ENCODE data around the gene PKN1.
"Not testable (repeated sequence)": the region's sequence is repeated elsewhere in the genome, so short reads cannot be mapped to it uniquely, and the experiment has no call there.

Gene PKN1

DNA sequence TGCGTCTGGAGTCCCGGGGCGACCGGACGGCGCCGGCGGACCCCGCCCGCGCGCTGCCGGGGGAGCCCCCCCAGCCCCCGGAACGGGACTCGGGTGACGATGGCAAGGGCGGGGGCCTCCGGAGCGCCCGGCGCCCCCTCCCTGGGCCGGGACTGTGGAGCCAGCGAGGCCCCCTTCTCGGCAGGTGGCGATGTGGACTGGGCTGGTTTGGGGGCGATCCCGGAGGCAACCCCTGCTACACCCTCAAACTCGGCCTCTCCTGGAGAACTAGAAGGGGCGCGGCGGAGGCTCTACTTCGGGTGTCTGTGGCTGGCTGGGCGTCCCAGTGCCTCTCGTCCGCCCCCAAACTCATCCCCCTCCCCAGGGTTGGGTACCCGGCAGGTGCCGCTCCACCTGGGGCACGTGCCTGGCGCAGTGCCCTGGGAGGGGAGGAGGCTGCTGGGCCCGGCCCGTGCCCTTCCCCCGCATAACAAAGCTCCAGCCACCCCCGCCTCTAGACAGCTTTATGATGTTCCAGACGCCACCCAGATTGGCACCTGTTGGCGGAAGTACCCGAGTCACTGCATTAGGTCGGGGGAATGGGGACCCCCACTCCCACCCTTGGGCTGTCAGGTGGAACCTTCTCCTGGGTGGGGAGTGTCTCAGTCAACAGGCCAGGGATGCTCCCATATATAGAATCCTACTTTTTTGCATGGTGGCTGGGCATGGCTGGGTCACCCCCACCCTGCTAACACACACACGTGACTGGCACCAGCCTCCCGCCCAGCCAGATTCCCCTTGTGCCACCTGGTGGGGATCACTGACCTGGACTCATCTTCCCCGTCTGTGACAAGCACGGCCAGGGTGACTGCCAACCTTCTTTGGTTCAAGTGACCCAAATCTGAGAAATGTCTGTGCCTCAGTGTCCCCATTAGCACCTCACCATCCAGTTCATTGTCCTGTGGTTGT lies 722 bp downstream of the PKN1 start:
- no peak for DNase-seq

DNA sequence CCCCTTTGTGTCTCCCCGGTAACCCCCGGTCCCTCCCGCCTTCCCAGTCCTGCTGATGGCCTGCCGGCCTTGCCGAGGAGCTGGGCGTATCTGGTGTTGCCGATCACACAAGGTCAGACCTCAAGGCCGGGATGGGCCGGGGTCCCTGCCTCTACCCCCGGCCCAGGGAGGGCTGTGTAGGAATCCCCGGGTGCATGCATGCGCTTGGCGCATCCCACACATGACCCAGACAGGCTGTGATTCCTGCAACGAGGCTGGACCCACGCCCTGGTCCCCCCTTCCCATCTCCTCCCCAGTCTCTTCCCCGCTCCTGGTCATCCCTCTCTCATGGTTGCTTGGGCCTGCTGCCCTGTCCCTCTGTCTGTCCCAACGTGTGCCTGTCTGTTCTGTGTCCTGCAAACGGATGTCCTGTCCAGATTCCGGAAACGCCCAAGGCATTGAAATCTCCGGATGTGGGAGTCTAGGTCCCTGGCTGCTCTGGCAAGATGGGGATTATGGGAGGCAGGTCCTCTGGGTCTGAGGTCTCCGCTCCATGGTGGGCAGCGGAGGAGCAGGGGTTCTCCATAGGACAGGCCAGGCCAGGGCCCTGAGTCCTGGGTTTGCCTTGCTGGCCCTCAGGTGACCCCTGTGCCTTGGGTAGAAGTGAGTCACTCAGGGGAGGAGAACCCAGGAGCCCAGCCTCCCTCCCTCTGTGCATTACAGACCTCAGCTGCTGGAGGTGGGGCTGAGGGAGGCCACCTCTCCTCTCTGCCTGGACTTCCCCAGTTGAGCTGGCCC lies 1.6 kb downstream of the PKN1 start:
- DNase-seq: peak; percentile 78

DNA sequence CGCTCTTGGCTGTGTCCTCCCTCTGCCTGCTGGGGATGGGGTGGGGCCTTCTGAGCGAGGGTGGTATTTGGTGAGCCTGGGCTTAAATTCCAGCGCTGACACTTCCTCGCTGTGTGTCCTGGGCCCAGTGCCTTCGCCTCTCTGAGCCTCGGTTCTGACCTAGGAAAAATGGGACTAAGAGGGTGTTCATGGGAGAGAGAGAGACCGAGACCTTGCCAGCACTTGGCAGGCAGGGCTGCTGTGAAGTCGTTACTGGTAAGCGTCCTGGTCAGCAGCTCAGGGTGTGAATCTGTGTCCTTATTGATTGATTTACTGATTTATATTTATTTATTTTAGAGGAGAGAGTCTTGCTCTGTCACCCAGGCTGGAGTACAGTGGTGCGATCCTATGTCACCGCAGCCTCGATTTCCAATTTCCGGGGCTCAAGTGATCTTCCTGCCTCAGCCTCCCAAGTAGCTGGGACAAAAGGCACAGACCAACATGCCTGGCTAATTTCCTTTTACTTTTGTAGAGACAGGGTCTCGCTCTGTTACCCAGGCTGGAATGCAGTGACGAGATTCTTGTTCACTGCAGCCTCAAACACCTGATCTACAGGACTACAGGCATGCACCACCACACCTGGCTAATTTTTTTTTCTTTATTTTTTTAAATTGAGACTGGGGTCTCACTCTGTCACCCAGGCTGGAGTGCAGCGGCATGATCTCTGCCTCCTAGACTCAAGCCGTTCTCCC lies 2.4 kb downstream of the PKN1 start:
- DNase-seq: no peak

DNA sequence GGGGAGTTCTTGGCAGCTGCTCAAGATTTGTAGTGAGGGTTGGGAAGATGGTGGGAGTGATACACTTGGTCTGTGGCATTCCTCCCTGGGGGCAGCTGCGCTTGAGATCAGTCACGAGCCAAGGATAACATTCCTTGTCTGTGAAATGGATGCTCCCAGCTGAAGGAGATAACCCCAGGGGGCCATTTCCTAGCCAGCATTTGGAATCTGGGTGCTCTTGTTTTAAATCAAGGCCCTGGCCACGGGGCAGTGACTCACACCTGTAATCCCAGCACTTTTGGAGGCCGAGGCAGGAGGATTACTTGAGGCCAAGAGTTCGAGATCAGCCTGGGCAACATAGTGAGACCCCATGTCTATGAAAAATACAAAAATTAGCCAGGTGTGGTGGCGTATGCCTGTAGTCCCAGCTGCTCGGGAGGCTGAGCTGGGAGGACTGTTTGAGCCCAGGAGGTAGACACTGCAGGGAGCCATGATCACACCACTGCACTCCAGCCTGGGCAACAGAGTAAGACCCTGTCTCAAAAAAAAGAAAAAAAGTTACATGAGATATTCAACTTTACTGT lies 4.6 kb downstream of the PKN1 start:
- no peak for DNase-seq

DNA sequence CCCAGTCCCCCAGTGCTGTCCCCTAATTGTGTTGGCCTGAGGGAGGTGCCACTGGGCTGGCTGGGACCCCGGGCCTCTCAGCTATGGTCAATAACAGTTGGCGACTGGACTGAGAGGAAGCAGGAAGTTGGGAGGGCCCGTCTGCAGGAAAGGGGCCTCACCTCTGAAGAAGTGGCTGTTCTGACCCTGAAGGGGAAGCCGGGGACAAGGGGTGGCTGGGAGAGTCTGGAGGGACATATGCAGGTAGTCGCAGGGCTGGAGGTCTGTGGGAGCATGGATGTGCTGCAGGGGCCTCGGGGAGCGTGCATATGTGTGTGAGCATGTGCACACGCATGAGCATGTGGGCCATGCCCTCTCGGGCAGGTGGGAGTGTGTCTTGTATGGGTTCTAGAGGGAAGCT lies 5.9 kb downstream of the PKN1 start:
- no peak for DNase-seq

DNA sequence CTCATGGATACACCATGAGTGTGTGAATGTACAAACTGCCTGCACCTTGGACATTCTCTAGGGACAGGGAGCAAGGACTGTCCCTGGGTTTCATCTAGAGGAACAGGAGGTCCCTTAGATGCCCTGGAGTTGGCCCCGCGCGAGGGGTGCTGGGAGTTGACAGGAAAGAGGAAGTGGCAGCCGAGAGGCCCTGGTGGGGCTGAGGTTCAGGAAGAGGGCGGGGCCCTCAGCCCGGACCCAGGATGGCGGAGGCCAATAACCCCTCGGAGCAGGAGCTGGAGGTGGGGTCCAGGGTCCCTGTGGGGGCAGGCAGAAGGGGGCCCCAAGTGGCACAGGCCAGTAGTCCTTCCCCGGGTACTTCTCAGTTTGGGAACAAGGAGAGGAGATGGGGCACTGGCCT lies 6.9 kb downstream of the PKN1 start:
- DNase-seq: no peak

DNA sequence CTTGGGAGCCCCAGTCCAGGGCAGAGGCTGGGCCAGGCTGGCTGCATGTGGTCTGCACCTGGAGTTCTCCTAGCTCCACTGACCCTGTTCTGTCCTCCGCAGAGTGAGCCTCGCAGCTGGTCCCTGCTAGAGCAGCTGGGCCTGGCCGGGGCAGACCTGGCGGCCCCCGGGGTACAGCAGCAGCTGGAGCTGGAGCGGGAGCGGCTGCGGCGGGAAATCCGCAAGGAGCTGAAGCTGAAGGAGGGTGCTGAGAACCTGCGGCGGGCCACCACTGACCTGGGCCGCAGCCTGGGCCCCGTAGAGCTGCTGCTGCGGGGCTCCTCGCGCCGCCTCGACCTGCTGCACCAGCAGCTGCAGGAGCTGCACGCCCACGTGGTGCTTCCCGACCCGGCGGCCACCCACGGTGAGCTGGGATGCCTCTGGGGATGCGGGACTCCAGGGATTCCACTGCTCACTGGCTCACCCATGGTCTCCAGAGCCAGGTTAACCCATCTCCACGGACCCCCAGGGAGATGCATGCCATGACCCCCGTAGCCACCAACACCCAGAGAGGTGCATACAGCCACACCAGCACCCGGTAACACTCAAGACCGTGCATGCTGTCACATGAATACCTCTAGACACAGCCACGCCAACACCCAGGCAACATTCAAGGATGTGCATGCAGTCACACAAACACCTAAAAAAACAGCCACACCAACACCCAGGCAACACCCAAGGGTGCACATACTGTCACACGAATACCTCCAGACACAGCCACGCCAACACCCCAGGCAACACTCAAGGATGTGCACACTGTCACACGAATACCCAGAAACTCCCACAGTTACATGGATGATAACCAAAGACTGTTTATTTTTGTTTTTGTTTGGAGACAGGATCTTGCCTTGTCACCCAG lies 8.2 kb downstream of the PKN1 start:
- no peak for DNase-seq

DNA sequence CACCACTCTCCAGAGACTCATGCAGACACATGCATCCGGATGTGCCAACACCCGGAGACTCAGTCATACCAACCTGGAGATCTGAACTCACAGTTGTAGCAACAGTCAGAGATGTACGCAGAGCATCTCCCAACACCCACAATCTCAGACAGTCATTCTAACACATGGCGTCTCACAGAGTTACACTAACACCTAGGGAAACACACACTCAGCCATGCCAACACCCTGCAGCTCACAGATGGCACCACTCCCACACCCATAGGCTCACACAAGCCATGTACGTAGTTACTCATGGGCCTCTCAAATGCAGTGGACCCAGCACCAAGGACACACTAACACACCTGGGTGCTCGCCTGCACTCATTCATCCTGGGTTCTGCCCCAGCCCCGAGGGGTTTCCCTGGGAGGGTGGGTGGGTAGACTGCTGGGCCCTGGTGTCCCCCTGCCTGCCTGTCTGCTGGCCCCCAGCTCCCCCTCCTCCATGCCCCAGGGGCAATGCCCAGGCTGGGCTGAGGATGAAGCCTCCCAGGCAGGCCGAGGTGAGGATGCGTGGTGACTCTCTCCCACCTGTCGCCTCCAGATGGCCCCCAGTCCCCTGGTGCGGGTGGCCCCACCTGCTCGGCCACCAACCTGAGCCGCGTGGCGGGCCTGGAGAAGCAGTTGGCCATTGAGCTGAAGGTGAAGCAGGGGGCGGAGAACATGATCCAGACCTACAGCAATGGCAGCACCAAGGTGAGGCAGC lies 10.0 kb downstream of the PKN1 start:
- DNase-seq: no peak

DNA sequence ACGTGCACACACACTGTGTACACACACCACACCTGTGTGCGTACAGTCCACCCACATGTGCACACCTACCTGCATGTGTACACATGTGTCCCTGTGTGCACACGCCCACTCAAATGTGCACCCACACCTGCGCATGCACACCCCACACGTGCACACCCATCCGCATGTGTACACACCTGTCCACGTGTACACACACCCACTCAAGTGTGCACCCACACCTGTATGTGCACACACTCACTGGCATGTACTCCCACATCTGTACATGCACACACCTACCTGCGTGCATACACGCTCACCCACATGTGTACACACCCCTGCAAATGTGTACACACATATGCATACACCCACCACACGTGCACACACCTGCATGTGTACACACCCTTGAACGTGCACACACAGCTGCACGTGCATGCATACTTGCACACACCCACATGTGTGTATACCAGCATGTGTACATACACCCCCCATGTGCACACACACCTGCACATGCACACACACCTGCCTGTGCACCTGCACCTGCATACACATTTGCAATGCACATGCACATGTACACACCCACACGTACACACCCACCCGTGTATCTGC lies 10.6 kb downstream of the PKN1 start:
- no peak for DNase-seq

DNA sequence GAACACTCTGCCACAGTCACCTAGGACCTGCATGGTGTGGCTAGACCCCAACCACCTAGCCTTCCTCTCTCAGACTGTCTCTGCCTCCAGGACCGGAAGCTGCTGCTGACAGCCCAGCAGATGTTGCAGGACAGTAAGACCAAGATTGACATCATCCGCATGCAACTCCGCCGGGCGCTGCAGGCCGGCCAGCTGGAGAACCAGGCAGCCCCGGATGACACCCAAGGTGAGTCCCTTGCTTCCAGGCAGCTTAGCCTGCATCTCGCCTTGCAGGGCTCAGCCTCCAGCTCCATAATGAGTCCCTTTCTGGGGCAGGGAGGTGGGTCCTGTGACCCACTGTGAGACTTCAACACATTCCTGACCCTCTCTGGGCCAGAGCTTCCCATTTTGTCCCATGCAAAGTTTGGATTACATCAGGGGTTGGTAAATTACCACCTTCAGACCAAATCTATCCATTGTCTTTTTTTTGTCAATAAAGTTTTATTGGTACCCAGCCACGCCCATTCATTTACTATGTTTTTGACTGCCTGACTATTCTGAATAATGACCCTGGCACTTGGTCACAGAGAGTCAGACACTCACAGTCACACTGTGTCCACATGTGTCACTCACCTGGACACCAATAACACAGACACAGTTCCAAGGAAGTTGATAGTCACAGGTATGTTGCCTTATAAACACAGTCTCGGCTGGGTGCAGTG lies 13.4 kb downstream of the PKN1 start:
- DNase-seq: no peak

DNA sequence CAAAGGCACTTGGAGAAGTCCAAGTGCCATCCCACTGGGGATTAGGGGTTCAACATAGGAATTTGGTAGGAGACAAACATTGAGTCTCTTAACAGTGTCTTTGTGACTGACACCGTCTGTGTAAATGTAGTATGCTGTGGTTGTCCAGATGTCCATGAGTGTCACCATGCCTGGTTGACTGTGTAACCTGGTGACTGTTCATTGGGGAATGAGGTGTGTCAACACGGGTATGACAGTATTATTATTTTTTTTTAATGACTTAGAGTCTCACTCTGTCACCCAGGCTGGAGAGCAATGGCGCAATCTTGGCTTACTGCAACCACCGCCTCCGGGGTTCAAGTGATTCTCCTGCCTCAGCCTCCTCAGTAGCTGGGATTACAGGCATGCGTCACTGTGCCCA lies 16.2 kb downstream of the PKN1 start:
- no peak for DNase-seq

DNA sequence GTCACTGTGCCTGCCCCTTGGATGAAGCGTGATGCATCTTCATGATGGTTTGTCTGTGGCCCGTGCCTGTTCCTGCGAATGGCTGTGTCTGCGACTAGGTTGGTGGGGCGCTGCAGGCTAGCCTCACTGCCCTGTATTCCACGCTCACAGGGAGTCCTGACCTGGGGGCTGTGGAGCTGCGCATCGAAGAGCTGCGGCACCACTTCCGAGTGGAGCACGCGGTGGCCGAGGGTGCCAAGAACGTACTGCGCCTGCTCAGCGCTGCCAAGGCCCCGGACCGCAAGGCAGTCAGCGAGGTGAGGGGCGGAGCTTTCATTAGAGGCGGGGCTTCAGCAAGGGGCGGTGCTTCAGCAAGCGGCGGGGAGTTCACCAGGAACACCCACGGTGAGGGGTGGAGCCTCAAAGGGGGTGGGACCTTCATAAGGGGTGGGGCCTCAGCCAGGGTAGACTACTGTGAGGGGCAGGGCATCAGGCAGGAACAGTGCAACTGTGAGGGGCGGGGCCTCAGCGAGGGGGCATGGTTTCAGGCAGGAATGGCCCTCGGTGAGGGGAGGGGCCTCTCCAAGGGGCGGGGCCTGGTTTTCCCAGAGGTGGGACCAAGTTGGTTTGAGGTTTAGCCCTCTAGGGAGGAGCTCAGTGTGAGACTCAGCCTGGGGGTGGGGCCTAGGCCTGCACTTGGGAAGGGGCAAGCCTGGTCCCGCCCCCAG lies 17.2 kb downstream of the PKN1 start:
- peak; percentile 28 for DNase-seq

DNA sequence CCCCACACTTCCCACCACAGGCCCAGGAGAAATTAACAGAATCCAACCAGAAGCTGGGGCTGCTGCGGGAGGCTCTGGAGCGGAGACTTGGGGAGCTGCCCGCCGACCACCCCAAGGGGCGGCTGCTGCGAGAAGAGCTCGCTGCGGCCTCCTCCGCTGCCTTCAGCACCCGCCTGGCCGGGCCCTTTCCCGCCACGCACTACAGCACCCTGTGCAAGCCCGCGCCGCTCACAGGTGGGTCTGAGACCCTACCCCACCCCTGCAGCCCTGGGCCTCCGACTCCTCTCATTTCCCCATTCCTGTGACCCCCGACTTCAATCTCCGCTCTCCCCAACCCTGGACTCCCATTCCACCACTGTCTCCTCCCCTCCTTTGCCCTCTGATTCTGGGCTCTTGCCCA lies 17.8 kb downstream of the PKN1 start:
- DNase-seq: no peak

DNA sequence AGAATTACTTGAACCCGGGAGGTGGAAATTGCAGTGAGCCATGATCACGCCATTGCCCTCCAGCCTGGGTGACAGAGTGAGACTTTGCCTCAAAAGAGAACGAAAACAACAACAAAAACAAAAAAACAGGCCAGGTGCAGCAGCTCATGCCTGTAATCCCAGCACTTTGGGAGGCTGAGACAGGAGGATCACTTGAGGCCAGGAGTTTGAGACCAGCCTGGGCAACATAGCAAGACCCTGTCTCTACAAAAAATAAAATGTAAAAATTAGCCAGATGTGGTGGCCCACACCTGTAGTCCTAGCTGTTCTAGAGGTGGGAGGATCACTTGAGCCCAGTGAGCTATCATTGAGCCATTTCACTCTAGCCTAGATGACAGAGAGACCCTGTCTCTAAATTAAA lies 19.2 kb downstream of the PKN1 start:
- DNase-seq: not testable (repeated sequence)

DNA sequence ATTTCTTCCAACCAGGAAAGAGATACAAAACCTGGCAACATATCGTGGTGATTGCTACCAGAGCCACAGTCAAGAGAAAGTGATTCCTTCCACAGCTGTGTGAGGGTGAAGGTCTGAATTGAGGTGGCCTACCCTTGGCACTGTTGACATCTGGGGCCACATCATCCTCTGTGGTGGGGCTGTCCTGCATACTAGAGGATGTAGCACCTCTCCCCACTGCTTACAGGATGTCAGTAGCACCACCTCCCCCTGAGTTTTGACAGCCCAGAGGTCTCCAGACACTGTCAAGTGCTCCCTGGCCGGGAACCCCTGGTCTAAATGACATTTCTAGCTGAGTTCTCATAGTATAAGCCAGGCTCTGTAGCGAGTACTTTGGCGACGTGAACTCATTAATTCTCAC lies 26.6 kb downstream of the PKN1 start:
- no peak for DNase-seq

DNA sequence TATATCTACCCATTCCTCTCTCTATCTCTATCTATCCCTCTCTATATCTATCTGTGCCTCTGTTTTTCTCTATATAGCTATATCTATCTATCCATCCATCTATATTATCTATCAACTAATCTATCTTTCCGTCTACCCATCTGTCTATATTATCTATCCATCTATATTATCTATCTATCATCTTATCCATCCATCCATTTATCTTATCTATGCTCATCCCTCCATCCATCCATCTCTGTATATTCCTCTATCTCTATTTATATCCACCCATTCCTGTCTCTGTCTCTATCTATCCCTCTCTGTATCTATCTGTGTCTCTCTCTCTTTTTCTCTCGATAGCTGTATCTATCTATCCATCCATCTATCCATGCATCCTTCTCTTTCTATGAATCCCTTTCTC lies 27.8 kb downstream of the PKN1 start:
- DNase-seq: no peak

DNA sequence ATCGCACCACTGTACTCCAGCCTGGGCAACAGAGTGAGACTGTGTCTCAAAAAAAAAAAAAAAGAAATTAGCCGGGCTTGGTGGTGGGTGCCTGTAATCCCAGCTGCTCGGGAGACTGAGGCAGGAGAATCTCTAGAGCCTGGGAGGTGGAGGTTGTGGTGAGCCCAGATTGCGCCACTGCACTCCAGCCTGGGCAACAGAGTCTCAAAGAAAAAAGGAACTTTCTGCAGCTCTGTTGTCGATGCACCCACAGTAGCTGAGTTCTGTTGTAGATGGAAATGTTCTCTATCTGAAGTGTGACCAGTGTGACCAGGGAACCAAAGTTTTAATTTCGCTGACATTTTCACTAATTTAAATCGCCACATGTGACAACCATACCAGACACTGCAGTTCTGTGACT lies 29.3 kb downstream of the PKN1 start:
- not testable (repeated sequence) for DNase-seq

DNA sequence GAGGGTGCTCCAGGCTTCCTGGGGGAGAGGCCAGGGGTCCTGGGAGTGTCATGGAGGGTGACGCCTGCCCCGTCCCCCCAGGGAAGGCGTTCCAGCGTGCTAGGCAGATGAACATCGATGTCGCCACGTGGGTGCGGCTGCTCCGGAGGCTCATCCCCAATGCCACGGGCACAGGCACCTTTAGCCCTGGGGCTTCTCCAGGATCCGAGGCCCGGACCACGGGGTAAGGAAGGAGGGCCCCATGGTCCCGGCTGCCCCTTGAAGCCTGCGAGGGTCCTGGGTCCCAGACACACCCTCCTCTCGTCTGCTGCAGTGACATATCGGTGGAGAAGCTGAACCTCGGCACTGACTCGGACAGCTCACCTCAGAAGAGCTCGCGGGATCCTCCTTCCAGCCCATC lies 30.6 kb downstream of the PKN1 start:
- DNase-seq: no peak

DNA sequence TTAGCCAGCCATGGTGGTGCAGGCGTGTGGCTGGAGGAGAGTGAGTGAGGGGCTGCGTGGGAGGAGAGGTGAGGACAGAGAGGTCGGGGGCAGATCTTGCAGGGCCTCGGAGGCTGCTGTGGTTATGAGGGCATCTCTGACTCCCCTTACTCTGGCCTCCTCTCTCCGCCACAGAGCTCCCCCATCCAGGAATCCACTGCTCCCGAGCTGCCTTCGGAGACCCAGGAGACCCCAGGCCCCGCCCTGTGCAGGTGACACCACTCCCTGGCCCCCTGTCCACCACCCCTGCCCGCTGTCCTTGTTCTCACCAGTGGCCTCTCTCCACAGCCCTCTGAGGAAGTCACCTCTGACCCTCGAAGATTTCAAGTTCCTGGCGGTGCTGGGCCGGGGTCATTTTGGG lies 34.3 kb downstream of the PKN1 start:
- no peak for DNase-seq

DNA sequence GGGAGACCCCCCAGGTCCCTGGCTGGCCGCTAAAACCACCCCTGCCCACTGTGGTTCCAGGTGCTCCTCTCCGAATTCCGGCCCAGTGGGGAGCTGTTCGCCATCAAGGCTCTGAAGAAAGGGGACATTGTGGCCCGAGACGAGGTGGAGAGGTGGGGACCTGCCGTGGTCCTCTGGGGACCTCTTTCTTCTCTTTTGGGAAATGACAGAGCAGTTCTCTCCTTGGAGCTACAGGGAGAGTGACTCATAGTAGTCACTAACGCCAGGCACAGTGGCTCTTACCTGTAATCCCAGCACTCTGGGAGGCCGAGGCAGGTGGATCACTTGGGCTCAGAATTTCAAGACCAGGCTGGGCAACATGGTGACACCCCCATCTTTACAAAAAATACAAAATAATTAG lies 34.7 kb downstream of the PKN1 start:
- no peak for DNase-seq

All from HCEC 1CT (cell line).